K562 (cell line): ENCODE results near the gene SVEP1. TPM values are rescaled to one million over a fixed set of nuclear protein-coding genes. Genes with fewer than 3 reads are reported as not detected.

Experiments
- ATF3 ChIP-seq, 2 experiments: fragments of 450-650 bp in 1 of 2; sonication (generic) in 1 of 2; formaldehyde crosslinking in 1 of 2; IDR thresholded peaks in 1 of 2; conservative IDR thresholded peaks in 1 of 2; 2 replicates each; pipeline versions ENCODE4 v1.6.1 to v1.8.1; 2016 to 2023; ENCODE audit warnings: mild to moderate bottlenecking in 2 of 2, moderate library complexity in 2 of 2, inconsistent platforms in 1 of 2, missing genetic modification reagents in 1 of 2
- NR2C2 ChIP-seq, 2 experiments: fragments of 200-800 bp in 1 of 2; sonication (Bioruptor generic) in 1 of 2; sonication (generic) in 1 of 2; formaldehyde crosslinking in 1 of 2; IDR thresholded peaks; 2 replicates each; pipeline versions ENCODE4 v1.6.1 to v1.8.0; 2016 to 2022; ENCODE audit warnings: mild to moderate bottlenecking in 1 of 2, missing compliant biosample characterization in 1 of 2, missing genetic modification characterization in 1 of 2, missing genetic modification reagents in 1 of 2
- RAD21 ChIP-seq, 2 experiments: fragments of 250-450 bp in 1 of 2; fragments of 450-650 bp in 1 of 2; sonication (Bioruptor Pico) in 1 of 2; formaldehyde crosslinking in 1 of 2; IDR thresholded peaks in 1 of 2; conservative IDR thresholded peaks in 1 of 2; 2 replicates each; pipeline versions ENCODE4 v1.4.0 to v1.8.0; 2020 to 2022; ENCODE audit warnings: mild to moderate bottlenecking in 2 of 2, moderate library complexity in 1 of 2
- polyA plus RNA-seq, 8 experiments: library from polyadenylated mRNA; depleted of rRNA in 4 of 8; stranded (reverse) in 5 of 8; unstranded in 3 of 8; fragments of >200 nt; fragmentation: Nextera tagmentation in 2 of 8; fragmentation: Illumina TruSeq in 1 of 8; extraction: Ambion mirVana in 2 of 8; extraction: Trizol in 1 of 8; gene quantifications; 2 replicates each; pipeline versions ENCODE4 v1.2.1 to v1.2.3, GENCODE V29; 2011 to 2014; ENCODE audit warnings: inconsistent platforms in 1 of 8, missing spikeins in 1 of 8
- total RNA-seq, 7 experiments: library from RNA; depleted of rRNA in 6 of 7; stranded (reverse); fragments of >200 nt in 6 of 7; fragmentation: Illumina TruSeq in 2 of 7; extraction: Trizol in 2 of 7; gene quantifications; 2 replicates each; pipeline versions ENCODE4 v1.2.1 to v1.2.3, GENCODE V29; 2011 to 2021; ENCODE audit warnings: low replicate concordance in 1 of 7
- TF ChIP-seq, protein P1 (sequence below), 2 experiments: fragments of 450-650 bp; IDR thresholded peaks; 2 replicates each; pipeline ENCODE4 v1.6.1; 2016; ENCODE audit warnings: mild to moderate bottlenecking in 2 of 2, borderline replicate concordance in 1 of 2, low read depth in 1 of 2, moderate library complexity in 1 of 2
- TF ChIP-seq, protein P2 (sequence below): fragments of 250-450 bp; sonication (Bioruptor Pico); IDR thresholded peaks from 2 replicates; pipeline ENCODE4 v1.8.0; 2022; ENCODE audit warnings: moderate library complexity, mild to moderate bottlenecking, inconsistent platforms

SVEP1 gene
- total and polyA plus RNA-seq, 9 of the 15 experiments (the other 6 are each of a cell fraction or from before 2014, with no cell fraction given): 0.20 to 0.84 (median 0.43) TPM

GRCh38 chr9:110364451-110364850 is 215.1 kb downstream of the SVEP1 start (continued):
- TF ChIP-seq, protein P1, sequence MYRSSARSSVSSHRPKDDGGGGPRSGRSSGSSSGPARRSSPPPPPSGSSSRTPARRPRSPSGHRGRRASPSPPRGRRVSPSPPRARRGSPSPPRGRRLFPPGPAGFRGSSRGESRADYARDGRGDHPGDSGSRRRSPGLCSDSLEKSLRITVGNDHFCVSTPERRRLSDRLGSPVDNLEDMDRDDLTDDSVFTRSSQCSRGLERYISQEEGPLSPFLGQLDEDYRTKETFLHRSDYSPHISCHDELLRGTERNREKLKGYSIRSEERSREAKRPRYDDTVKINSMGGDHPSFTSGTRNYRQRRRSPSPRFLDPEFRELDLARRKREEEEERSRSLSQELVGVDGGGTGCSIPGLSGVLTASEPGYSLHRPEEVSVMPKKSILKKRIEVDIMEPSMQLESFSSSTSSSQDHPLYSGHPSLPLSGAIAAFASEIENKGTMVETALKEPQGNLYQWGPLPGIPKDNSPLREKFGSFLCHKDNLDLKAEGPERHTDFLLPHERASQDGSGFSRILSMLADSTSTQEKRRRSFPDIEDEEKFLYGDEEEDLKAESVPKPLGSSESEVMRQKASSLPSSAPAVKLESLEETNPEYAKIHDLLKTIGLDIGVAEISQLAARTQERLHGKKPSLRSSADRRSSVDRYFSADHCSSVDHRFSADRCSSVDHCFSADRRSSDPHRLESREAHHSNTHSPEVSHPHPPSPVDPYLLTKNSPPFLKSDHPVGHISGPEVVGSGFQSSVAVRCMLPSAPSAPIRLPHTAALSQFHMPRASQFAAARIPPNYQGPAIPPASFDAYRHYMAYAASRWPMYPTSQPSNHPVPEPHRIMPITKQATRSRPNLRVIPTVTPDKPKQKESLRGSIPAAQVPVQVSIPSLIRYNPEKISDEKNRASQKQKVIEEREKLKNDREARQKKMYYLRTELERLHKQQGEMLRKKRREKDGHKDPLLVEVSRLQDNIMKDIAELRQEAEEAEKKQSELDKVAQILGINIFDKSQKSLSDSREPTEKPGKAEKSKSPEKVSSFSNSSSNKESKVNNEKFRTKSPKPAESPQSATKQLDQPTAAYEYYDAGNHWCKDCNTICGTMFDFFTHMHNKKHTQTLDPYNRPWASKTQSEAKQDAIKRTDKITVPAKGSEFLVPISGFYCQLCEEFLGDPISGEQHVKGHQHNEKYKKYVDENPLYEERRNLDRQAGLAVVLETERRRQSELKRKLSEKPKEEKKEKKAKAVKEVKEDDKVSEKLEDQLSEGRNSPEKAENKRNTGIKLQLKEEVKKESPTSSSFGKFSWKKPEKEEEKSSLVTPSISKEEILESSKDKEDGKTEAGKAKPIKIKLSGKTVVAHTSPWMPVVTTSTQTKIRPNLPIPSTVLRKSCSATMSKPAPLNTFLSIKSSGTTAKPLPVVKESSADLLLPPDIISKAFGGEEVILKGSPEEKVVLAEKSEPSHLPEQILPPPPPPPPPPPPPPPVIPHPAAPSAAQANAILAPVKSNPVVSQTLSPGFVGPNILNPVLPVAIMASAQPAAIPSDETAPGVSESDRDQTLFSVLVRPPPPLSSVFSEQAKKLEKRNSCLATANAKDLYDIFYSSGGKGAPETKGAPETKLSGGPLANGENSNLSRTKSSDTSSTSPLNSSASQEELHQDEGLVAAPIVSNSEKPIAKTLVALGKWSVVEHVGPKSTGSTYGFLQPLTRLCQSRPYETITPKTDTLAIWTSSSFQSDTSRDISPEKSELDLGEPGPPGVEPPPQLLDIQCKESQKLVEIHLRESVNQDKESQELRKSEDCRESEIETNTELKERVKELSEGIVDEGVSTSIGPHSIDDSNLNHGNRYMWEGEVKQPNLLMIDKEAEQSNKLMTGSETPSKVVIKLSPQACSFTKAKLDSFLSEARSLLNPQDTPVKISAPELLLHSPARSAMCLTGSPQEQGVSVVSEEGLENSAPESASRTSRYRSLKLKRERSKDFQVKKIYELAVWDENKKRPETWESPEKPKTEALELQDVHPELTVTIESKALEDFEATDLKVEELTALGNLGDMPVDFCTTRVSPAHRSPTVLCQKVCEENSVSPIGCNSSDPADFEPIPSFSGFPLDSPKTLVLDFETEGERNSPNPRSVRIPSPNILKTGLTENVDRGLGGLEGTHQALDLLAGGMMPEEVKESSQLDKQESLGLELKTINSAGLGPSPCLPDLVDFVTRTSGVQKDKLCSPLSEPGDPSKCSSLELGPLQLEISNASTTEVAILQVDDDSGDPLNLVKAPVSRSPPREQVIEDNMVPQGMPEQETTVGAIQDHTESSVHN (IDR thresholded peaks at IDR 0.05; ENCODE audit: borderline replicate concordance in 1 of 2, low read depth in 1 of 2): no peak
- TF ChIP-seq ATF3 (IDR thresholded peaks at IDR 0.05) (no peak), ATF3 (CRISPR knock-in tag; conservative IDR thresholded peaks at IDR 0.05) (no peak), RAD21 (CRISPR knock-in tag; conservative IDR thresholded peaks at IDR 0.05 in 1 of 2, IDR thresholded peaks at IDR 0.05 in 1 of 2) (no peak), NR2C2 (CRISPR knock-in tag; IDR thresholded peaks at IDR 0.05) (no peak), NR2C2 (tag; IDR thresholded peaks at IDR 0.05) (no peak)
- TF ChIP-seq, protein P2, sequence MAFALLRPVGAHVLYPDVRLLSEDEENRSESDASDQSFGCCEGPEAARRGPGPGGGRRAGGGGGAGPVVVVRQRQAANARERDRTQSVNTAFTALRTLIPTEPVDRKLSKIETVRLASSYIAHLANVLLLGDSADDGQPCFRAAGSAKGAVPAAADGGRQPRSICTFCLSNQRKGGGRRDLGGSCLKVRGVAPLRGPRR (CRISPR knock-in tag): no peak
- TF ChIP-seq, all 486 proteins: peak for 0
